A673 (cell line): Measurements from ENCODE around the gene DENND1A. TPM values are rescaled to one million over a fixed set of nuclear protein-coding genes. Genes with fewer than 3 reads are reported as not detected.

Source experiments
- BruUV-seq: library from RNA; stranded (reverse); fragments of 400-500 nt; replicated peaks from 2 replicates; lab custom pipeline; 2021; lab: Mats Ljungman, UMichigan
- CTCF ChIA-PET: fragments of 300-600 bp; sonication (Branson Sonifier 250); formaldehyde crosslinking; loops from one replicate; lab custom pipeline; 2022; ENCODE audit warnings: antibody characterized with exemption; lab: Charles Lee
- POLR2A ChIA-PET: fragments of 300-600 bp; sonication (Branson Sonifier 250); formaldehyde crosslinking; loops from one replicate; lab custom pipeline; 2022; ENCODE audit warnings: antibody characterized with exemption; ENCODE audit not compliant: low non-redundant PET; lab: Charles Lee
- DNase-seq: peaks from one replicate; pipeline ENCODE4 v3.0.0-alpha.2; 2015; ENCODE audit warnings: low spot score
- H3K27ac ChIP-seq: fragments of 200-600 bp; sonication (generic); 2 replicates; pipeline ENCODE4 v1.5.1; 2016; ENCODE audit warnings: mixed run types, low read depth, mild to moderate bottlenecking, mixed read lengths, antibody characterized with exemption, low read length; ENCODE audit not compliant: poor library complexity, severe bottlenecking
- H3K27me3 ChIP-seq: fragments of 200-600 bp; sonication (generic); replicated peaks from 2 replicates; pipeline ENCODE4 v1.6.1; 2017; ENCODE audit warnings: mixed run types, low read depth, mild to moderate bottlenecking, mixed read lengths, antibody characterized with exemption, low read length; ENCODE audit not compliant: insufficient read depth, poor library complexity
- H3K36me3 ChIP-seq: fragments of 200-600 bp; sonication (generic); 2 replicates; pipeline ENCODE4 v1.6.1; 2016; ENCODE audit warnings: mixed run types, mild to moderate bottlenecking, mixed read lengths, antibody characterized with exemption, low read length; ENCODE audit not compliant: insufficient read depth, poor library complexity, severe bottlenecking
- H3K4me1 ChIP-seq: fragments of 200-600 bp; sonication (generic); 2 replicates; pipeline ENCODE4 v1.6.1; 2017; ENCODE audit warnings: mixed run types, mild to moderate bottlenecking, mixed read lengths, antibody characterized with exemption, low read length; ENCODE audit not compliant: insufficient read depth, poor library complexity, severe bottlenecking
- H3K4me3 ChIP-seq: fragments of 200-600 bp; sonication (generic); 2 replicates; pipeline ENCODE4 v1.5.1; 2016; ENCODE audit warnings: low read depth, mixed run types, mild to moderate bottlenecking, mixed read lengths, low read length; ENCODE audit not compliant: poor library complexity, severe bottlenecking
- H3K9me3 ChIP-seq: fragments of 200-600 bp; sonication (generic); 2 replicates; pipeline ENCODE4 v1.6.1; 2016; ENCODE audit warnings: mixed run types, low read depth, mild to moderate bottlenecking, mixed read lengths, antibody characterized with exemption, low read length; ENCODE audit not compliant: poor library complexity, severe bottlenecking
- EZH2 ChIP-seq: fragments of 200-600 bp; sonication (generic); IDR thresholded peaks from 2 replicates; pipeline ENCODE4 v1.6.1; 2017; ENCODE audit warnings: borderline replicate concordance, low read depth, mild to moderate bottlenecking, mixed read lengths, antibody characterized with exemption, low read length; ENCODE audit not compliant: poor library complexity, severe bottlenecking
- intact Hi-C: fragments of 100-400 bp; cut with micrococcal nuclease; formaldehyde crosslinking; loops from one replicate; pipeline ENCODE4 v1.10.0; 2022; ENCODE audit not compliant: unreplicated experiment
- total RNA-seq: library from RNA; stranded (reverse); gene quantifications from 2 replicates; pipeline ENCODE4 v1.2.3, GENCODE V29; 2021
- TF ChIP-seq, protein P1 (sequence below): fragments of 300-800, 200-600 bp; sonication (generic); conservative IDR thresholded peaks from 2 replicates; pipeline ENCODE4 v1.5.1; 2017; ENCODE audit warnings: low read depth, mild to moderate bottlenecking, antibody characterized with exemption, low read length, moderate library complexity, mixed read lengths

Gene DENND1A
- total RNA-seq, 1 experiment from 2014 or later = 12.0 TPM

DNA sequence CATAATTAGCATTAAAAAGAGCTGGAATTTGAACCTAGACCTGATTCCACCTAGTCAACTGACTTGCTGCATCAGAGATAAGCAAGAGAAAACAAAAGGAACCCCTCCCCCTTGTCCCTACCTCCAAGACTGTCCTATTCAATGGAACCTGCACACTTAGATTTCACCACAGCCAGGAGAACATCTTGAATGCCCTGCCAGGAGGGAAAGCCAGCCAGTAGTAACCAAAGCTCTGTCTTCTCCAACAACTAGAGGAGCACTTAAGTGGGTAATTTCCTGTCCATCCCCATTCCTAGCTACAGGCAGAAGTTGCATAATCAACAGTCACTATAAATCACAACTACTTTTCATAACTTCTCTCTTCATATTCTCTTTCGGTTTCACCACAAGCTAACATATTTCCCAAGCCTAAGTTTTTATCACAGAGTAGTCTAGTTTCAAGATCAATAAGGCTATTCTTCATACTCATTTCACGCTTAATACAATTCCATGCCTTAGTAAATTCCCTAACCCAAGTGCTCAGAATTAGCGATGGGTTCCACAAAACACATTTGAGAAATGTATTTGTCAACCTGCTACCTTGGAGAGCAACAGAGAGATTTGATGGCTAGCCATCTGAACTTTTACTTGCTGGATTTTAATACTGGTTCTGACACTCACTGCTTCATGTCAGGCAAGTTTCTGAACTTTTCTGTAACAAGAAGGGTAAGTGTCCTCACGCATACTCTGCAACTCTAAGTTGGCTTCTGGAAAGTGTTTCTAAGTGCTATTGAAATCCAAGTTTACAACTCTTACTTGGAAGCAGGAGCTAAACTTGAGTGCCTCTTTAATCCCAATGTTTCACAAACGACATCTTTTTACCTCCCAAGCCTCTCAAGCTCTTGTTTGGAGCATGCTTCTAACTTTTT is 2.0 kb downstream of the DENND1A start:
- intact Hi-C loops = loop anchor here (2.0 kb wide), 1 partner anchor 65 kb away; no protein-coding TSS in a partner anchor
- ChIA-PET CTCF (no interaction called here), POLR2A (no interaction called here)
- TF ChIP-seq, protein P1, sequence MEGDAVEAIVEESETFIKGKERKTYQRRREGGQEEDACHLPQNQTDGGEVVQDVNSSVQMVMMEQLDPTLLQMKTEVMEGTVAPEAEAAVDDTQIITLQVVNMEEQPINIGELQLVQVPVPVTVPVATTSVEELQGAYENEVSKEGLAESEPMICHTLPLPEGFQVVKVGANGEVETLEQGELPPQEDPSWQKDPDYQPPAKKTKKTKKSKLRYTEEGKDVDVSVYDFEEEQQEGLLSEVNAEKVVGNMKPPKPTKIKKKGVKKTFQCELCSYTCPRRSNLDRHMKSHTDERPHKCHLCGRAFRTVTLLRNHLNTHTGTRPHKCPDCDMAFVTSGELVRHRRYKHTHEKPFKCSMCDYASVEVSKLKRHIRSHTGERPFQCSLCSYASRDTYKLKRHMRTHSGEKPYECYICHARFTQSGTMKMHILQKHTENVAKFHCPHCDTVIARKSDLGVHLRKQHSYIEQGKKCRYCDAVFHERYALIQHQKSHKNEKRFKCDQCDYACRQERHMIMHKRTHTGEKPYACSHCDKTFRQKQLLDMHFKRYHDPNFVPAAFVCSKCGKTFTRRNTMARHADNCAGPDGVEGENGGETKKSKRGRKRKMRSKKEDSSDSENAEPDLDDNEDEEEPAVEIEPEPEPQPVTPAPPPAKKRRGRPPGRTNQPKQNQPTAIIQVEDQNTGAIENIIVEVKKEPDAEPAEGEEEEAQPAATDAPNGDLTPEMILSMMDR = no peak
- no peak for TF ChIP-seq EZH2
- Histone ChIP-seq H3K36me3 (no peaks in the 10 kb centered on the region), H3K4me3 (peak overlapping the region; percentile 61), H3K9me3 (no peaks in the 10 kb centered on the region), H3K27me3 (peaks cover 8% of the 10 kb centered on the region), H3K4me1 (peaks cover 44% of the 10 kb centered on the region), H3K27ac (no peak overlapping the region)
- peak; percentile 78 for DNase-seq
- BruUV-seq = TSS peak; percentile 27

DNA sequence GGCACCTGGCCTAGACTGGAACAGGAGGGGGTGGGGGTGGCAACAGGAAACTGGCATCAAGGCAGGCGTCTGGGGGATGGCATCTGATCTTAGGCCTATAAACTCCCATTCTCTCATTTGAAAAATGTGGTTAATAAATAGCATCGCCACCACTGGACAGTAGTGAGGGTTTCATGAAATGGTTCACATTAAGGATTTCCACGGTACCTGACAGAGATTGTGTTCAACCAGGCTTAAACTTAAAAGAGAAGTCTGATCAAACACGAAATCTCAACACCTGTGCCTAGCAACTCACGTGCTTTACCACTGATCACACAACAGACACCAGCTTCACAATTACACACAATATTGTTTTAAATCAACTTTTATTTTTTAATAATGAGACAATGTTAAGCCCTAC is 3.0 kb downstream of the DENND1A start:
- Histone ChIP-seq H3K27me3 (peaks cover 6% of the 10 kb centered on the region), H3K27ac (no peak overlapping the region), H3K36me3 (no peaks in the 10 kb centered on the region), H3K9me3 (no peaks in the 10 kb centered on the region), H3K4me3 (no peak overlapping the region), H3K4me1 (peaks cover 44% of the 10 kb centered on the region)
- DNase-seq = no peak
- ChIA-PET POLR2A (no interaction called here), CTCF (no interaction called here)
- no TSS peak for BruUV-seq
- TF ChIP-seq, protein P1 = no peak
- intact Hi-C loops = loop anchor here (2.0 kb wide), 1 partner anchor 64 kb away; no protein-coding TSS in a partner anchor

- Histone ChIP-seq H3K36me3 (no peaks in the 10 kb centered on the region), H3K9me3 (no peaks in the 10 kb centered on the region), H3K4me1 (peaks cover 44% of the 10 kb centered on the region), H3K27ac (no peak overlapping the region), H3K4me3 (no peak overlapping the region), H3K27me3 (peaks cover 5% of the 10 kb centered on the region)
- ChIA-PET POLR2A (no interaction called here), CTCF (no interaction called here)
- DNase-seq = peak; percentile 75
- no TSS peak for BruUV-seq
- no peak for TF ChIP-seq EZH2
- TF ChIP-seq, protein P1 = no peak
- intact Hi-C loops = loop anchor here (2.0 kb wide), 1 partner anchor 63 kb away; no protein-coding TSS in a partner anchor
Observed at GRCh38 chr9:123925819-123926218, 4.1 kb downstream of the DENND1A start.
